Measurements from ENCODE around the gene CACNA2D1.

- TF ChIP-seq, protein P1, sequence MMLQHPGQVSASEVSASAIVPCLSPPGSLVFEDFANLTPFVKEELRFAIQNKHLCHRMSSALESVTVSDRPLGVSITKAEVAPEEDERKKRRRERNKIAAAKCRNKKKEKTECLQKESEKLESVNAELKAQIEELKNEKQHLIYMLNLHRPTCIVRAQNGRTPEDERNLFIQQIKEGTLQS (IDR thresholded peaks at IDR 0.05): no peak
- no peak for TF ChIP-seq POLR2A (IDR thresholded peaks at IDR 0.05; ENCODE audit: borderline replicate concordance, extremely low read depth, insufficient read depth, insufficient read length)
- TF ChIP-seq EZH2 (IDR thresholded peaks at IDR 0.05): no peak
- TF ChIP-seq, protein P2, sequence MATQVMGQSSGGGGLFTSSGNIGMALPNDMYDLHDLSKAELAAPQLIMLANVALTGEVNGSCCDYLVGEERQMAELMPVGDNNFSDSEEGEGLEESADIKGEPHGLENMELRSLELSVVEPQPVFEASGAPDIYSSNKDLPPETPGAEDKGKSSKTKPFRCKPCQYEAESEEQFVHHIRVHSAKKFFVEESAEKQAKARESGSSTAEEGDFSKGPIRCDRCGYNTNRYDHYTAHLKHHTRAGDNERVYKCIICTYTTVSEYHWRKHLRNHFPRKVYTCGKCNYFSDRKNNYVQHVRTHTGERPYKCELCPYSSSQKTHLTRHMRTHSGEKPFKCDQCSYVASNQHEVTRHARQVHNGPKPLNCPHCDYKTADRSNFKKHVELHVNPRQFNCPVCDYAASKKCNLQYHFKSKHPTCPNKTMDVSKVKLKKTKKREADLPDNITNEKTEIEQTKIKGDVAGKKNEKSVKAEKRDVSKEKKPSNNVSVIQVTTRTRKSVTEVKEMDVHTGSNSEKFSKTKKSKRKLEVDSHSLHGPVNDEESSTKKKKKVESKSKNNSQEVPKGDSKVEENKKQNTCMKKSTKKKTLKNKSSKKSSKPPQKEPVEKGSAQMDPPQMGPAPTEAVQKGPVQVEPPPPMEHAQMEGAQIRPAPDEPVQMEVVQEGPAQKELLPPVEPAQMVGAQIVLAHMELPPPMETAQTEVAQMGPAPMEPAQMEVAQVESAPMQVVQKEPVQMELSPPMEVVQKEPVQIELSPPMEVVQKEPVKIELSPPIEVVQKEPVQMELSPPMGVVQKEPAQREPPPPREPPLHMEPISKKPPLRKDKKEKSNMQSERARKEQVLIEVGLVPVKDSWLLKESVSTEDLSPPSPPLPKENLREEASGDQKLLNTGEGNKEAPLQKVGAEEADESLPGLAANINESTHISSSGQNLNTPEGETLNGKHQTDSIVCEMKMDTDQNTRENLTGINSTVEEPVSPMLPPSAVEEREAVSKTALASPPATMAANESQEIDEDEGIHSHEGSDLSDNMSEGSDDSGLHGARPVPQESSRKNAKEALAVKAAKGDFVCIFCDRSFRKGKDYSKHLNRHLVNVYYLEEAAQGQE (IDR thresholded peaks at IDR 0.05; ENCODE audit: low read depth): no peak
- no peak for TF ChIP-seq POLR2AphosphoS5 (IDR thresholded peaks at IDR 0.05; ENCODE audit: low read depth, low read length)
- TF ChIP-seq ZNF274 (IDR thresholded peaks at IDR 0.05; ENCODE audit: low read depth, low read length): no peak
- TF ChIP-seq, protein P3, sequence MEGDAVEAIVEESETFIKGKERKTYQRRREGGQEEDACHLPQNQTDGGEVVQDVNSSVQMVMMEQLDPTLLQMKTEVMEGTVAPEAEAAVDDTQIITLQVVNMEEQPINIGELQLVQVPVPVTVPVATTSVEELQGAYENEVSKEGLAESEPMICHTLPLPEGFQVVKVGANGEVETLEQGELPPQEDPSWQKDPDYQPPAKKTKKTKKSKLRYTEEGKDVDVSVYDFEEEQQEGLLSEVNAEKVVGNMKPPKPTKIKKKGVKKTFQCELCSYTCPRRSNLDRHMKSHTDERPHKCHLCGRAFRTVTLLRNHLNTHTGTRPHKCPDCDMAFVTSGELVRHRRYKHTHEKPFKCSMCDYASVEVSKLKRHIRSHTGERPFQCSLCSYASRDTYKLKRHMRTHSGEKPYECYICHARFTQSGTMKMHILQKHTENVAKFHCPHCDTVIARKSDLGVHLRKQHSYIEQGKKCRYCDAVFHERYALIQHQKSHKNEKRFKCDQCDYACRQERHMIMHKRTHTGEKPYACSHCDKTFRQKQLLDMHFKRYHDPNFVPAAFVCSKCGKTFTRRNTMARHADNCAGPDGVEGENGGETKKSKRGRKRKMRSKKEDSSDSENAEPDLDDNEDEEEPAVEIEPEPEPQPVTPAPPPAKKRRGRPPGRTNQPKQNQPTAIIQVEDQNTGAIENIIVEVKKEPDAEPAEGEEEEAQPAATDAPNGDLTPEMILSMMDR (IDR thresholded peaks at IDR 0.05 in 2 of 3, conservative IDR thresholded peaks at IDR 0.05 in 1 of 3; ENCODE audit: borderline replicate concordance in 1 of 3, insufficient read depth in 1 of 3, low read depth in 2 of 3, low read length in 2 of 3): no peak
- TF ChIP-seq TCF7L2 (IDR thresholded peaks at IDR 0.05; ENCODE audit: borderline replicate concordance, extremely low read depth, insufficient read depth, insufficient read length): no peak
- TF ChIP-seq SIN3A (IDR thresholded peaks at IDR 0.05; ENCODE audit: low read depth): no peak
- TF ChIP-seq CEBPB (IDR thresholded peaks at IDR 0.05; ENCODE audit: low read depth): no peak
These were observed 408.1 kb downstream of the CACNA2D1 start for GRCh38 chr7:82035456-82035855.

All from HCT116 (cell line).